NCI-H69 (cell line): ENCODE measurements around the gene RGS12.
A peak's percentile ranks its signal among the peaks of the same experiment; 100 is the strongest.

ENCODE experiments used
- DNase-seq: peaks from one replicate; lab custom pipeline; 2025; lab: John Stamatoyannopoulos, UW

Gene RGS12

GRCh38 chr4:3331511-3332394 is 38.9 kb downstream of the RGS12 start:
- no peak for DNase-seq

- no peak for DNase-seq
Observed at GRCh38 chr4:3332498-3332897, 39.7 kb downstream of the RGS12 start.

GRCh38 chr4:3334316-3334715 is 41.5 kb downstream of the RGS12 start:
- no peak for DNase-seq

GRCh38 chr4:3335385-3335784 is 42.6 kb downstream of the RGS12 start:
- DNase-seq = peak; percentile 80

GRCh38 chr4:3335982-3336381 is 43.2 kb downstream of the RGS12 start:
- no peak for DNase-seq

GRCh38 chr4:3336382-3337356 is 43.8 kb downstream of the RGS12 start:
- no peak for DNase-seq

- no peak for DNase-seq
Observed at GRCh38 chr4:3337357-3337732, 44.5 kb downstream of the RGS12 start.

GRCh38 chr4:3337811-3338210 is 45.0 kb downstream of the RGS12 start:
- no peak for DNase-seq

- no peak for DNase-seq
Observed at GRCh38 chr4:3338321-3338838, 45.6 kb downstream of the RGS12 start.

- no peak for DNase-seq
Observed at GRCh38 chr4:3338976-3339531, 46.2 kb downstream of the RGS12 start.

GRCh38 chr4:3339577-3339976 is 46.8 kb downstream of the RGS12 start:
- DNase-seq = no peak

GRCh38 chr4:3340038-3340699 is 47.3 kb downstream of the RGS12 start:
- no peak for DNase-seq

- DNase-seq = peak; percentile 69
Observed at GRCh38 chr4:3340700-3341083, 47.9 kb downstream of the RGS12 start.

- DNase-seq = no peak
Observed at GRCh38 chr4:3341760-3342159, 48.9 kb downstream of the RGS12 start.

GRCh38 chr4:3342182-3342854 is 49.5 kb downstream of the RGS12 start:
- peak; percentile 70 for DNase-seq
